ENCODE measurements around the gene CABLES2.

CABLES2 gene

GRCh38 chr20:62407221-62407992, at the start of gene CABLES2:
CABLES2 (minus strand) TSS chr20:62407285; CDS start chr20:62407276, 9 bp downstream.
- H3K4me3 ChIP-seq (ENCODE audit: low read length), result peak within 1 kb of the TSS; percentile 76
- TF ChIP-seq ZNF274 (IDR thresholded peaks at IDR 0.05; ENCODE audit: low read depth, low read length), result no peak

GRCh38 chr20:62455929-62456328, 48.8 kb upstream of the CABLES2 start:
- no peak for TF ChIP-seq ZNF274 (IDR thresholded peaks at IDR 0.05; ENCODE audit: low read depth, low read length)
- no peak overlapping the region for H3K4me3 ChIP-seq (ENCODE audit: low read length)

DNA sequence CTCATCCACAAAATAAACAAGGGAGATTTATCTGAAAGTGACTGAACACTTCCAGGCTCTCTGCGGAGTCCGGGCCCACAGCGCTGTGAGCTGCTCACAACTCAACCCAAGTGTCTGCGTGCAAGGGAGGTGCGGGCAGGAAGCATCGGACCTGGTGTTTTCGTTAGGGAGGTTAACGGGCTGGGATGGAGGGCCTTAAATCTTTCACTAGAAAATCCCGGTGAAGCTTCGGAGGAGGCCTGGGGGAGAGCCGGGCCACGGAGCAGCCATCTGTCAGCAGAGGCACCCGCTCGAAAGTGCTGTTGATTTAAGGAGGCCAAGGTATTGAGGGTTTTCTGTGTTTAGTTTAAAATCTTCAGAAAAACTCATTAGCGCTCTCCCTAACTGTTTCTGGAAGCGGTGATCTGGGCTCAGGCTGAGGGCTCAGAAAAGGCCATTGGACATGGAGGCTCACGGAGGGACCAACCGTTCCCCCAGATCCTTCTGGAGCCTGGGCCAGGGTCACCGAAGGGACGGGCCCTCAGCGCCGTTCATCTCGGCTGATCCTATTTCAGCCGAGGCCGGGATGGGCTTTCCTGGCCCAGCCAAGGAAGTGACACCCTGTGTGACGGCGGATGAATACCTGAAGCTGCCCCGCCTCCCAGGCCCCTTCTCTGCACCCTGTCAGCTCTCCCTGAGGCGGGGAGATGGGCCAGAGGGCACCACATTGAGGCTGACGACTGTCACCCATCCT, 48.0 kb upstream of the CABLES2 start:
- no peak overlapping the region for H3K4me3 ChIP-seq (ENCODE audit: low read length)
- TF ChIP-seq ZNF274 (IDR thresholded peaks at IDR 0.05; ENCODE audit: low read depth, low read length), result no peak

DNA sequence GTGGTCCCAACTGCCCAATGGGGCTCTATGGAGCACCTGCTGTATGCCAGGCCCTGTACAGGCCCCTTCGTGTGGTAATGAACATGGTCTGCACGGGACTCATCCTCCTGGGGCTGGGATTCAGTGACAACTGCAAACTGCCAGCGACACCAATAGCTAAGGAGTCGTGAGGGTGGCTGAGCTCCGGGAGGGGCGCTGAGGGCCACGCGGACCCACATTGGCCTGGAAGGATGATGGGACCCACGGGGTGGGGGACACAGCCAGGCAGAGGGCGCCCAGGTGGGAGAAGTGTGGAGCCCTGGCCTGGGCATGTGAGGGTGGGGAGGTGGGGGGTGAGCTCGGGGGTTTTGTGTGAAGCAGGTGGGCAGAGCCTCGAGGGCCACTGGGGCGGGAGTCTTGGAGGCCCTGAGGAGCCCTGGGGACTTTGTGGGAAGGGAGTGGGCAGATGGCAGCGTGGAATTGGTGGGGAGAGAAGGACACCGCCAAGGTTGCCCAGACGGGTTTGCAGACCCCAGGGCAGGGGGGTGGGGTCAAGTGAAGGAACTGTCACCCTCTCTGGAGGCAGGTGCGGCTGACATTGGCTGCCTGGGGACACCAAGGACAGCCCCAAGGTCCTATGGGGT, 46.2 kb upstream of the CABLES2 start:
- TF ChIP-seq ZNF274 (IDR thresholded peaks at IDR 0.05; ENCODE audit: low read depth, low read length), result no peak
- H3K4me3 ChIP-seq (ENCODE audit: low read length), result no peak overlapping the region

DNA sequence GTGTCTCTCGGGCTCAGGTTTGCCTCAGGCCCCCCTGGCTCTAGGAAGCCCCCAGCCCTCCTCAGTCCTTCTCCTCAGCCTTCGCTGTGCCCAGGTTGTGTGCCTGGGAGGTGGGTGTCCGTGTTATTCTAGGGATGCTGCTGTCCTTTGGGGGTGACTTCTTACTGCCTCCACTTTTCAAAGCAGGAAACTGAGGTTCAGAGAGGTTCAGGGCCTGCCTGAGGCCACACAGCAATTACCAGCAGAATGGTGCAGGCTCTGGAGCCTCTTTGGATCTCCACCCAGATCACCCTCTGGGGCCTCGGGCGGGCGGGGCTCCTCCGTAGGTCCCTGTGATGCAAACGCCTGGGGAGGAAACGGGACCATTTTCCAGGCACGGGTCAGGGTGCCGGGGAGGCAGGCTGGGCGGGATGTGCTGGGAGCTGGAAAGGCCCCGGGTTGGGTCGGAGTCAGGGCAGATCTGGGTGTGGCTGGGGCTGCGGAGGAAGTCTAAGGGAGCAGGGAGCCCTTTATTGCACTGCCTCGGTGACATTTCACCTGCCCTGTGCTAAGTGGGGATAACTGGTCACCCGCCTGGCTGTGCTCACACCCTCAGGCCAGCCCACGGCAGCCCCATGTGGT, 45.5 kb upstream of the CABLES2 start:
- no peak for TF ChIP-seq ZNF274 (IDR thresholded peaks at IDR 0.05; ENCODE audit: low read depth, low read length)
- no peak overlapping the region for H3K4me3 ChIP-seq (ENCODE audit: low read length)

DNA sequence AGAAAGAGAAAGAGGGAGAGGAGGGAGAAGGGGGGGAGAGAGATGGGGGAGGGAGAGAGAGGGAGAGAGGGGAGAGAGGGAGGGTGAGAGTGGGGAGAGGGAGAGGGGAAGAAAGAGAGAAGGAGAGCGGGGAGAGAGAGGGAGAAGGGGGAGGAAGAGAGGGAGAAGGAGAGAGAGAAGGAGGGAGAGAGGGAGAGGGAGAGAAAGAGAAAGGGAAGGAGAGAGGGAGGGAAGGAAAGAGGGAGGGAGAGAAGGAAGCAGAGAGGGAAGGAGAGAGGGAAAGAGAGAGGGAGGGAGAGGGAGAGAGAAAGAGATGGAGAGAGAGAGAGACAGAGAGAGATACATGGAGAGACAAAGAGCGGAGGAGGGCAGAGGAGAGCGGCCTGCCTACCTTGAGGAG, 44.9 kb upstream of the CABLES2 start:
- no peak for TF ChIP-seq ZNF274 (IDR thresholded peaks at IDR 0.05; ENCODE audit: low read depth, low read length)
- no peak overlapping the region for H3K4me3 ChIP-seq (ENCODE audit: low read length)

- no peak overlapping the region for H3K4me3 ChIP-seq (ENCODE audit: low read length)
- TF ChIP-seq ZNF274 (IDR thresholded peaks at IDR 0.05; ENCODE audit: low read depth, low read length), result no peak
Observed at GRCh38 chr20:62451156-62451767, 44.2 kb upstream of the CABLES2 start.

GRCh38 chr20:62449951-62450691, 43.0 kb upstream of the CABLES2 start:
- no peak for TF ChIP-seq ZNF274 (IDR thresholded peaks at IDR 0.05; ENCODE audit: low read depth, low read length)
- no peak overlapping the region for H3K4me3 ChIP-seq (ENCODE audit: low read length)

GRCh38 chr20:62448788-62449187, 41.7 kb upstream of the CABLES2 start:
- H3K4me3 ChIP-seq (ENCODE audit: low read length), result no peak overlapping the region
- no peak for TF ChIP-seq ZNF274 (IDR thresholded peaks at IDR 0.05; ENCODE audit: low read depth, low read length)

- H3K4me3 ChIP-seq (ENCODE audit: low read length), result no peak overlapping the region
- no peak for TF ChIP-seq ZNF274 (IDR thresholded peaks at IDR 0.05; ENCODE audit: low read depth, low read length)
Observed at GRCh38 chr20:62448038-62448437, 41.0 kb upstream of the CABLES2 start.

GRCh38 chr20:62446888-62447869, 40.1 kb upstream of the CABLES2 start:
- no peak for TF ChIP-seq ZNF274 (IDR thresholded peaks at IDR 0.05; ENCODE audit: low read depth, low read length)

GRCh38 chr20:62446481-62446880, 39.4 kb upstream of the CABLES2 start:
- no peak overlapping the region for H3K4me3 ChIP-seq (ENCODE audit: low read length)
- TF ChIP-seq ZNF274 (IDR thresholded peaks at IDR 0.05; ENCODE audit: low read depth, low read length), result no peak

More at GRCh38 chr20:62446888-62447869, 40.1 kb upstream of the CABLES2 start:
- H3K4me3 ChIP-seq (ENCODE audit: low read length), result no peak overlapping the region

Data from GM08714 (cell line).